GM12878 (cell line): ENCODE measurements around the gene HOXC13. TPM values are rescaled to one million over a fixed set of nuclear protein-coding genes. Genes with fewer than 3 reads are reported as not detected.

ENCODE experiments used
- BMI1 ChIP-seq: fragments of 450-650 bp; IDR thresholded peaks from 2 replicates; pipeline ENCODE4 v1.6.1; 2016; ENCODE audit warnings: mild to moderate bottlenecking, moderate library complexity, borderline replicate concordance
- CBX3 ChIP-seq: fragments of 200-600 bp; sonication (generic); IDR thresholded peaks from 2 replicates; pipeline ENCODE4 v1.6.1; 2016; ENCODE audit warnings: low read depth, borderline replicate concordance
- CTCF ChIP-seq, 3 experiments: IDR thresholded peaks in 2 of 3; conservative IDR thresholded peaks in 1 of 3; 2 replicates each; pipeline ENCODE4 v1.5.1; 2011; ENCODE audit warnings: low read depth in 3 of 3, low read length in 3 of 3, mild to moderate bottlenecking in 3 of 3, control low read depth in 2 of 3, moderate library complexity in 2 of 3, inconsistent platforms in 1 of 3, mixed read lengths in 1 of 3; ENCODE audit not compliant: control insufficient read depth in 2 of 3, insufficient read depth in 1 of 3; ENCODE audit errors: extremely low read depth in 1 of 3
- E2F8 ChIP-seq: fragments of 450-650 bp; IDR thresholded peaks from 2 replicates; pipeline ENCODE4 v1.6.1; 2018; ENCODE audit warnings: mild to moderate bottlenecking, low read depth, moderate library complexity; ENCODE audit not compliant: partially characterized antibody
- ELK1 ChIP-seq: IDR thresholded peaks from 2 replicates; pipeline ENCODE4 v1.6.1; 2012; ENCODE audit warnings: low read depth, low read length, improper control_type of control experiment
- IKZF2 ChIP-seq, 2 experiments: fragments of 450-650 bp; IDR thresholded peaks; 2 replicates each; pipeline ENCODE4 v1.6.1; 2017; ENCODE audit warnings: mild to moderate bottlenecking in 2 of 2, moderate library complexity in 2 of 2
- KDM1A ChIP-seq: fragments of 200-600 bp; sonication (generic); IDR thresholded peaks from 2 replicates; pipeline ENCODE4 v1.6.1; 2016; ENCODE audit warnings: borderline replicate concordance
- NBN ChIP-seq: fragments of 450-650 bp; IDR thresholded peaks from 2 replicates; pipeline ENCODE4 v1.6.1; 2016
- NR2C1 ChIP-seq: fragments of 450-650 bp; IDR thresholded peaks from 2 replicates; pipeline ENCODE4 v1.6.1; 2017; ENCODE audit warnings: antibody characterized with exemption, mild to moderate bottlenecking, moderate library complexity
- NR2F1 ChIP-seq: fragments of 450-650 bp; conservative IDR thresholded peaks from 2 replicates; pipeline ENCODE4 v1.6.1; 2017; ENCODE audit warnings: mild to moderate bottlenecking
- RAD21 ChIP-seq: IDR thresholded peaks from 2 replicates; pipeline ENCODE4 v1.6.1; 2011; ENCODE audit warnings: mild to moderate bottlenecking, low read depth, low read length, moderate library complexity; ENCODE audit not compliant: insufficient read depth
- RBBP5 ChIP-seq: fragments of 200-600 bp; sonication (generic); conservative IDR thresholded peaks from 2 replicates; pipeline ENCODE4 v1.6.1; 2016
- RFX5 ChIP-seq: IDR thresholded peaks from 2 replicates; pipeline ENCODE4 v1.6.1; 2011; ENCODE audit warnings: low read depth, low read length, improper control_type of control experiment
- SIN3A ChIP-seq: IDR thresholded peaks from 2 replicates; pipeline ENCODE4 v1.6.1; 2012; ENCODE audit warnings: low read depth, low read length, improper control_type of control experiment
- SMARCA5 ChIP-seq: fragments of 450-650 bp; IDR thresholded peaks from 2 replicates; pipeline ENCODE4 v1.6.1; 2017; ENCODE audit warnings: mild to moderate bottlenecking
- SMC3 ChIP-seq: IDR thresholded peaks from 2 replicates; pipeline ENCODE4 v1.6.1; 2011; ENCODE audit warnings: low read length, improper control_type of control experiment, borderline replicate concordance
- USF2 ChIP-seq: IDR thresholded peaks from 2 replicates; pipeline ENCODE4 v1.6.1; 2011; ENCODE audit warnings: low read depth, low read length, improper control_type of control experiment, borderline replicate concordance
- YY1 ChIP-seq: IDR thresholded peaks from 2 replicates; pipeline ENCODE4 v1.6.1; 2011; ENCODE audit warnings: low read depth, mild to moderate bottlenecking, low read length
- polyA plus RNA-seq, 11 experiments: library from polyadenylated mRNA; depleted of rRNA in 4 of 11; unstranded in 6 of 11; stranded (reverse) in 5 of 11; fragments of >200 nt; fragmentation: Nextera tagmentation in 4 of 11; fragmentation: Illumina TruSeq in 1 of 11; extraction: Ambion mirVana in 4 of 11; extraction: Trizol in 1 of 11; gene quantifications; 1 replicate in 1 of 11; 2 replicates in 10 of 11; pipeline versions ENCODE4 v1.2.1 to v1.2.3, GENCODE V29; 2011 to 2016; ENCODE audit warnings: inconsistent platforms in 2 of 11, missing spikeins in 2 of 11, low read depth in 1 of 11
- total RNA-seq, 4 experiments: library from RNA; depleted of rRNA in 3 of 4; stranded (reverse); fragments of >200 nt in 3 of 4; fragmentation: Illumina TruSeq in 1 of 4; extraction: Trizol in 1 of 4; gene quantifications; 2 replicates each; pipeline versions ENCODE4 v1.2.1 to v1.2.3, GENCODE V29; 2013 to 2021

Gene HOXC13
- total and polyA plus RNA-seq, 10 of the 15 experiments (the other 5 are each of a cell fraction or from before 2014, with no cell fraction given): not detected

GRCh38 chr12:53984901-53985691 lies 46.5 kb downstream of the HOXC13 start, which contains the start of gene HOXC10 (continued):
- no peak for TF ChIP-seq RBBP5
- peak; percentile 94 for TF ChIP-seq NR2F1
- TF ChIP-seq IKZF2 (IDR thresholded peaks at IDR 0.05): no peak
- TF ChIP-seq RAD21: peak; percentile 77
- TF ChIP-seq CBX3: no peak
- TF ChIP-seq KDM1A: no peak
- no peak for TF ChIP-seq SIN3A
- 0 out of 2 replicates have a peak, but pooled peaks have one; percentile 7 for TF ChIP-seq BMI1
- peak; percentile 75; the same call in 1 of the 2 replicates for TF ChIP-seq RFX5
- TF ChIP-seq NBN: 0 out of 2 replicates have a peak, but pooled peaks have one; percentile 47
- TF ChIP-seq SMARCA5: no peak
- TF ChIP-seq SMC3: peak; percentile 55
- peak; percentile 82 for TF ChIP-seq NR2C1
- peak; percentile 67 to 93 (median 86) for TF ChIP-seq CTCF (IDR thresholded peaks at IDR 0.05 in 2 of 3, conservative IDR thresholded peaks at IDR 0.05 in 1 of 3; ENCODE audit: control insufficient read depth in 2 of 3, extremely low read depth in 1 of 3, insufficient read depth in 1 of 3, low read depth in 3 of 3, low read length in 3 of 3)
- TF ChIP-seq E2F8: no peak
- peak; percentile 65 for TF ChIP-seq USF2
- peak; percentile 42; the same call in 1 of the 2 replicates for TF ChIP-seq YY1
- TF ChIP-seq ELK1: no peak
